Panc1 (cell line): ENCODE results near the gene SNRNP27. TPM values are rescaled to one million over a fixed set of nuclear protein-coding genes. Genes with fewer than 3 reads are reported as not detected.
"Not testable (repeated sequence)": the region's sequence is repeated elsewhere in the genome, so short reads cannot be mapped to it uniquely, and the experiment has no call there.

Experiments
- ATAC-seq: fragments of 200-7000 bp; cut with Tn5 transposase; 2 replicates; pipeline ENCODE4 v1.9.1; 2020; ENCODE audit warnings: mild to moderate bottlenecking, moderate library complexity
- BruUV-seq: library from RNA; stranded (reverse); fragments of 400-500 nt; replicated peaks from 2 replicates; lab custom pipeline; 2021; lab: Mats Ljungman, UMichigan
- CTCF ChIA-PET: fragments of 300-600 bp; sonication (Branson Sonifier 250); formaldehyde crosslinking; loops from one replicate; lab custom pipeline; 2022; ENCODE audit warnings: antibody characterized with exemption; lab: Charles Lee
- POLR2A ChIA-PET: fragments of 300-600 bp; sonication (Branson Sonifier 250); formaldehyde crosslinking; loops from one replicate; lab custom pipeline; 2022; ENCODE audit warnings: antibody characterized with exemption; lab: Charles Lee
- DNase-seq: peaks from one replicate; pipeline ENCODE4 v3.0.0-alpha.2; 2010; ENCODE audit warnings: low read depth, low spot score
- H3K27ac ChIP-seq: 2 replicates; pipeline ENCODE4 v1.5.1; 2011; ENCODE audit warnings: mild to moderate bottlenecking, low read length, inconsistent platforms
- H3K27me3 ChIP-seq: fragments of 200-500 bp; sonication (Bioruptor generic); 2 replicates; pipeline ENCODE4 v1.6.0; 2014; ENCODE audit warnings: low read length, inconsistent platforms; ENCODE audit not compliant: control insufficient read depth, insufficient read depth
- H3K36me3 ChIP-seq: fragments of 200-500 bp; sonication (Bioruptor generic); 2 replicates; pipeline ENCODE4 v1.5.1; 2014; ENCODE audit warnings: inconsistent platforms, mild to moderate bottlenecking, low read length, moderate library complexity; ENCODE audit not compliant: control insufficient read depth, insufficient read depth
- H3K4me1 ChIP-seq: 2 replicates; pipeline ENCODE4 v1.5.1; 2011; ENCODE audit warnings: inconsistent platforms, mild to moderate bottlenecking, low read length, moderate library complexity; ENCODE audit not compliant: control insufficient read depth, insufficient read depth
- H3K4me3 ChIP-seq, 2 experiments: 2 replicates each; pipeline ENCODE4 v1.5.1; 2011 to 2012; ENCODE audit warnings: low read depth in 2 of 2, low read length in 2 of 2, mild to moderate bottlenecking in 2 of 2, inconsistent platforms in 1 of 2, moderate library complexity in 1 of 2
- H3K9me3 ChIP-seq: fragments of 200-500 bp; sonication (Bioruptor generic); 2 replicates; pipeline ENCODE4 v1.5.1; 2014; ENCODE audit warnings: low read depth, mild to moderate bottlenecking, inconsistent platforms, low read length, moderate library complexity; ENCODE audit not compliant: control insufficient read depth, insufficient read depth
- POLR2AphosphoS5 ChIP-seq: IDR thresholded peaks from 2 replicates; pipeline ENCODE4 v1.6.1; 2012; ENCODE audit warnings: mild to moderate bottlenecking, low read depth, low read length, moderate library complexity
- SIN3A ChIP-seq: IDR thresholded peaks from 2 replicates; pipeline ENCODE4 v1.6.1; 2012; ENCODE audit warnings: low read depth, mild to moderate bottlenecking, low read length, moderate library complexity, borderline replicate concordance; ENCODE audit not compliant: insufficient read depth
- TCF7L2 ChIP-seq: IDR thresholded peaks from 2 replicates; pipeline ENCODE4 v1.6.1; 2011; ENCODE audit warnings: mild to moderate bottlenecking, low read depth, low read length, inconsistent platforms
- in situ Hi-C: cut with HindIII; loops from 2 replicates; pipeline ENCODE4 v1.10.0; 2016; ENCODE audit warnings: low sequenced_read_pairs, low pct_unique_long_range_greater_than_20kb
- intact Hi-C: fragments of 100-400 bp; cut with micrococcal nuclease; formaldehyde crosslinking; loops from one replicate; pipeline ENCODE4 v1.10.0; 2022; ENCODE audit not compliant: unreplicated experiment
- total RNA-seq: library from RNA; stranded (reverse); gene quantifications from one replicate; pipeline ENCODE4 v1.2.1, GENCODE V29; 2021; ENCODE audit not compliant: unreplicated experiment
- TF ChIP-seq, protein P1 (sequence below): fragments of 450-650 bp; IDR thresholded peaks from 2 replicates; pipeline ENCODE4 v1.5.1; 2017; ENCODE audit warnings: mild to moderate bottlenecking
- TF ChIP-seq, protein P2 (sequence below), 2 experiments: IDR thresholded peaks; 2 replicates each; pipeline ENCODE4 v1.6.1; 2011 to 2012; ENCODE audit warnings: low read depth in 2 of 2, control low read depth in 1 of 2, low read length in 1 of 2, mild to moderate bottlenecking in 1 of 2, moderate library complexity in 1 of 2; ENCODE audit not compliant: insufficient read depth in 1 of 2

The SNRNP27 gene
- total RNA-seq, 1 experiment from 2014 or later, result 39.7 TPM

DNA sequence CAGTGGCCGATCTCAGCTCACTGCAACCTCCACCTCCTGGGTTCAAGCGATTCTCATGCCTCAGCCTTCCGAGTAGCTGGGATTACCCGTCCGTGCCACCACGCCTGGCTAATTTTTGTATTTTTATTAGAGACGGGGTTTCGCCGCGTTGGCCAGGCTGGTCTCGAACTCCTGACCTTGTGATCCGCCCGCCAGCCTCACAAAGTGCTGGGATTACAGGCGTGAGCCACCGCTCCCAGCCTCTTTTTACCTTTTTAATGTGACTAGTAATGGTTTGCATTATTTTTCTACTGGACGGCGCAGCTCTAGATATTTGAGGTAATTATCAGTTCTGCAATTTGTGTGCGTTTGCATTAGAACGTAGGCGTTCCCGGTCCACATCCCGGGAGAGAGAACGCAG lies 981 bp downstream of the SNRNP27 start:
- Histone ChIP-seq H3K36me3 (peaks cover 17% of the 10 kb centered on the region), H3K4me3 (peak overlapping the region; percentile 85 to 88), H3K4me1 (peaks cover 10% of the 10 kb centered on the region; the same call in 1 of the 2 replicates), H3K27ac (peak overlapping the region; percentile 93)
- ATAC-seq, H3K27me3 ChIP-seq, DNase-seq, H3K9me3 ChIP-seq, BruUV-seq, in situ Hi-C loops: not testable (repeated sequence)
- CTCF ChIA-PET, result interaction anchor here (0.6 kb wide), 1 partner anchor 122 kb away, joined by 3 read pairs; no protein-coding TSS in a partner anchor
- intact Hi-C loops, result loop anchor here (10.0 kb wide), 1 partner anchor 170 kb away; no protein-coding TSS in a partner anchor
- POLR2A ChIA-PET, result interaction anchor here (0.6 to 1.5 kb wide), 3 partner anchors 12 to 227 kb away, joined by 3 to 4 read pairs (median 3); partner anchors contain the start of gene MXD1

DNA sequence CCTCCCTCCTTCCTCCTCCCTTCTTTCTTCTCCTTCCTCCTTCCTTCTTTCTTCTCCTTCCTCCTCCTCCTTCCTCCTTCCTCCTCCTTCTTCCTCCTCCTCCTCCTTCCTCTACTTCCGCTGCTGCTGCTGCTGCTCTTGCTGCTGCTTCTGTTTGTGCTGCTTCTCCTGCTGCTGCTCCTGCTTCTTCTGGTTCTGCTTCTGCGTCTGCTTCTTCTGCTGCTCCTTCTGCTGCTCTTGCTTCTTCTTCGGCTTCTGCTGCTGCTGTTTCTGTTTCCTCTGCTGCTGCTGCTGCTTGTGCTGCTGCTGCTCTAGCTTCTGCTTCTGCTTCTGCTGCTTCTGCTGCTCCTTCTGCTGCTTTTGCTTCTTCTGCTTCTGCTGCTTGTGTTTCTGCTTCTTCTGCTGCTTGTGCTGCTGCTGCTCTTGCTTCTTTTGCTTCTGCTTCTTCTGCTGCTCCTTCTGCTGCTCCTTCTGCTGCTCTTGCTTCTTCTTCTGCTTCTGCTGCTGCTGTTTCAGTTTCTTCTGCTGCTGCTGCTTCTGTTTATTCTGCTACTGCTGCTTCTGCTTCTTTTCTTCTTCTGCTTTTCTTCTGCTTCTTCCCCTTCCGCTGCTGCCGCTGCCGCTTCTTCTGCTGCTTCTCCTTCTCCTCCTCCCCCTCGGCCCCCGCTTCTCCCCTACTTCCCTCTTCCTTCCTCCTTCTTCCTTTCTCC lies 8.6 kb downstream of the SNRNP27 start:
- ChIA-PET CTCF (interaction anchor here (1.2 kb wide), 1 partner anchor 178 kb away, joined by 5 read pairs; no protein-coding TSS in a partner anchor), POLR2A (interaction anchor here (0.7 kb wide), 1 partner anchor 12 kb away, joined by 6 read pairs; the partner anchor contains the start of gene MXD1)
- Histone ChIP-seq H3K36me3 (peaks cover 44% of the 10 kb centered on the region), H3K9me3 (no peaks in the 10 kb centered on the region), H3K4me3 (no peak overlapping the region), H3K27me3 (no peaks in the 10 kb centered on the region), H3K4me1 (no peaks in the 10 kb centered on the region), H3K27ac (no peak overlapping the region)
- TF ChIP-seq POLR2AphosphoS5, result no peak
- no peak for TF ChIP-seq SIN3A
- TF ChIP-seq, protein P1, sequence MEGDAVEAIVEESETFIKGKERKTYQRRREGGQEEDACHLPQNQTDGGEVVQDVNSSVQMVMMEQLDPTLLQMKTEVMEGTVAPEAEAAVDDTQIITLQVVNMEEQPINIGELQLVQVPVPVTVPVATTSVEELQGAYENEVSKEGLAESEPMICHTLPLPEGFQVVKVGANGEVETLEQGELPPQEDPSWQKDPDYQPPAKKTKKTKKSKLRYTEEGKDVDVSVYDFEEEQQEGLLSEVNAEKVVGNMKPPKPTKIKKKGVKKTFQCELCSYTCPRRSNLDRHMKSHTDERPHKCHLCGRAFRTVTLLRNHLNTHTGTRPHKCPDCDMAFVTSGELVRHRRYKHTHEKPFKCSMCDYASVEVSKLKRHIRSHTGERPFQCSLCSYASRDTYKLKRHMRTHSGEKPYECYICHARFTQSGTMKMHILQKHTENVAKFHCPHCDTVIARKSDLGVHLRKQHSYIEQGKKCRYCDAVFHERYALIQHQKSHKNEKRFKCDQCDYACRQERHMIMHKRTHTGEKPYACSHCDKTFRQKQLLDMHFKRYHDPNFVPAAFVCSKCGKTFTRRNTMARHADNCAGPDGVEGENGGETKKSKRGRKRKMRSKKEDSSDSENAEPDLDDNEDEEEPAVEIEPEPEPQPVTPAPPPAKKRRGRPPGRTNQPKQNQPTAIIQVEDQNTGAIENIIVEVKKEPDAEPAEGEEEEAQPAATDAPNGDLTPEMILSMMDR, result no peak
- TF ChIP-seq TCF7L2, result no peak
- TF ChIP-seq, protein P2, sequence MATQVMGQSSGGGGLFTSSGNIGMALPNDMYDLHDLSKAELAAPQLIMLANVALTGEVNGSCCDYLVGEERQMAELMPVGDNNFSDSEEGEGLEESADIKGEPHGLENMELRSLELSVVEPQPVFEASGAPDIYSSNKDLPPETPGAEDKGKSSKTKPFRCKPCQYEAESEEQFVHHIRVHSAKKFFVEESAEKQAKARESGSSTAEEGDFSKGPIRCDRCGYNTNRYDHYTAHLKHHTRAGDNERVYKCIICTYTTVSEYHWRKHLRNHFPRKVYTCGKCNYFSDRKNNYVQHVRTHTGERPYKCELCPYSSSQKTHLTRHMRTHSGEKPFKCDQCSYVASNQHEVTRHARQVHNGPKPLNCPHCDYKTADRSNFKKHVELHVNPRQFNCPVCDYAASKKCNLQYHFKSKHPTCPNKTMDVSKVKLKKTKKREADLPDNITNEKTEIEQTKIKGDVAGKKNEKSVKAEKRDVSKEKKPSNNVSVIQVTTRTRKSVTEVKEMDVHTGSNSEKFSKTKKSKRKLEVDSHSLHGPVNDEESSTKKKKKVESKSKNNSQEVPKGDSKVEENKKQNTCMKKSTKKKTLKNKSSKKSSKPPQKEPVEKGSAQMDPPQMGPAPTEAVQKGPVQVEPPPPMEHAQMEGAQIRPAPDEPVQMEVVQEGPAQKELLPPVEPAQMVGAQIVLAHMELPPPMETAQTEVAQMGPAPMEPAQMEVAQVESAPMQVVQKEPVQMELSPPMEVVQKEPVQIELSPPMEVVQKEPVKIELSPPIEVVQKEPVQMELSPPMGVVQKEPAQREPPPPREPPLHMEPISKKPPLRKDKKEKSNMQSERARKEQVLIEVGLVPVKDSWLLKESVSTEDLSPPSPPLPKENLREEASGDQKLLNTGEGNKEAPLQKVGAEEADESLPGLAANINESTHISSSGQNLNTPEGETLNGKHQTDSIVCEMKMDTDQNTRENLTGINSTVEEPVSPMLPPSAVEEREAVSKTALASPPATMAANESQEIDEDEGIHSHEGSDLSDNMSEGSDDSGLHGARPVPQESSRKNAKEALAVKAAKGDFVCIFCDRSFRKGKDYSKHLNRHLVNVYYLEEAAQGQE (IDR thresholded peaks at IDR 0.05; ENCODE audit: insufficient read depth in 1 of 2, low read depth in 2 of 2, low read length in 1 of 2), result no peak
- intact Hi-C loops (no loop called here), in situ Hi-C loops (no loop called here)
- BruUV-seq, result no TSS peak
- no peak for ATAC-seq
- DNase-seq, result no peak

DNA sequence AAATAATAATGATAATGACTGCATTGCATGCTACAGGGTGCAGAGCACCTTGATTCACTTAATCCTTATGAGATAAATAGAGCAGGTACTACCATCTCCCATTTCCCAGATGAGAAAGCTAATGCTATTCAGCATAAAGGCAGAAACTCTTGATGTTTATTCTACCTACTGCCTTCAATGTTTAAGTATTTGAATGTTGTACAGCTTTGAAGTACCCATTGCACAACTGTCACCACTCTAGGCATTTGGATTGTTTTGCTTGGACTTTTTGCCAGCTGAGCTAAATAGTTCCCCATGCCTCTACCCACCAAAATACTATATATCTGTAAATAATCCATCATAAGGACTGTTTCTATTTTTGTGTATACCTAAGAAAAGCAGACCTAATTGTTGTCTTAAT lies 13.5 kb downstream of the SNRNP27 start:
- Histone ChIP-seq H3K9me3 (no peaks in the 10 kb centered on the region), H3K4me3 (no peak overlapping the region), H3K36me3 (peaks cover 31% of the 10 kb centered on the region), H3K27me3 (no peaks in the 10 kb centered on the region), H3K27ac (no peak overlapping the region), H3K4me1 (no peaks in the 10 kb centered on the region)
- ATAC-seq, result no peak
- no peak for DNase-seq
- no TSS peak for BruUV-seq
- CTCF ChIA-PET, result no interaction called here
- POLR2A ChIA-PET, result interaction anchor here (0.6 kb wide), 2 partner anchors 13 to 214 kb away, joined by 4 to 6 read pairs; no protein-coding TSS in a partner anchor
- intact Hi-C loops (no loop called here), in situ Hi-C loops (no loop called here)
- no peak for TF ChIP-seq SIN3A
- TF ChIP-seq, protein P1, result no peak
- no peak for TF ChIP-seq TCF7L2
- TF ChIP-seq, protein P2 (IDR thresholded peaks at IDR 0.05; ENCODE audit: insufficient read depth in 1 of 2, low read depth in 2 of 2, low read length in 1 of 2), result no peak
- TF ChIP-seq POLR2AphosphoS5, result no peak
